Vagina (tissue), 2 donors: ENCODE data around the gene CREB3L2. TPM values are rescaled to one million over a fixed set of nuclear protein-coding genes. Genes with fewer than 3 reads are reported as not detected.

Experiments used
- DNase-seq, 2 donors: peaks; one replicate each; pipeline ENCODE4 v3.0.0-alpha.2; 2017; ENCODE audit errors: extremely low spot score in 2 of 2
- H3K27ac ChIP-seq: fragments of 200-600 bp; sonication (generic); one replicate; pipeline ENCODE4 v1.5.1; 2019
- H3K27me3 ChIP-seq: fragments of 200-600 bp; sonication (generic); one replicate; pipeline ENCODE4 v1.5.1; 2019
- H3K36me3 ChIP-seq, 2 donors: fragments of 200-600 bp; sonication (generic); one replicate each; pipeline ENCODE4 v1.5.1; 2017 to 2019
- H3K4me1 ChIP-seq: fragments of 200-600 bp; sonication (generic); one replicate; pipeline ENCODE4 v1.5.1; 2019
- H3K4me3 ChIP-seq, 2 donors: fragments of 200-600 bp; sonication (generic); 1 replicate in 1 of 2; 2 replicates in 1 of 2; pipeline ENCODE4 v1.5.1; 2016 to 2019
- H3K9me3 ChIP-seq: fragments of 200-600 bp; sonication (generic); one replicate; pipeline ENCODE4 v1.5.1; 2019
- POLR2A ChIP-seq, 2 donors: fragments of 450-650 bp; IDR thresholded peaks; one replicate each; pipeline ENCODE4 v1.6.1; 2017; ENCODE audit warnings: antibody characterized with exemption in 2 of 2, mild to moderate bottlenecking in 2 of 2, moderate library complexity in 2 of 2
- POLR2AphosphoS5 ChIP-seq, 2 donors: sonication (generic); formaldehyde crosslinking; IDR thresholded peaks; one replicate each; pipeline ENCODE4 v1.9.0; 2017; ENCODE audit warnings: antibody characterized with exemption in 2 of 2, mild to moderate bottlenecking in 2 of 2, low read depth in 1 of 2; ENCODE audit not compliant: insufficient read depth in 1 of 2
- intact Hi-C: fragments of 100-400 bp; cut with DNase I; formaldehyde crosslinking; loops from one replicate; pipeline ENCODE4 v1.15.1; 2023
- total RNA-seq: library from RNA; depleted of rRNA; stranded (reverse); fragments of >200 nt; gene quantifications from one replicate; pipeline ENCODE4 v1.2.3, GENCODE V29; 2016
- TF ChIP-seq, protein P1 (sequence below), 3 experiments: fragments of 450-650 bp in 2 of 3; fragments of 200-600 bp in 1 of 3; sonication (generic) in 1 of 3; IDR thresholded peaks; one replicate each; pipeline ENCODE4 v1.5.1; 2017 to 2019; ENCODE audit warnings: antibody characterized with exemption in 3 of 3, mild to moderate bottlenecking in 2 of 3, moderate library complexity in 2 of 3

The CREB3L2 gene
- total RNA-seq, 1 donor from 2014 or later = 28.7 TPM

DNA sequence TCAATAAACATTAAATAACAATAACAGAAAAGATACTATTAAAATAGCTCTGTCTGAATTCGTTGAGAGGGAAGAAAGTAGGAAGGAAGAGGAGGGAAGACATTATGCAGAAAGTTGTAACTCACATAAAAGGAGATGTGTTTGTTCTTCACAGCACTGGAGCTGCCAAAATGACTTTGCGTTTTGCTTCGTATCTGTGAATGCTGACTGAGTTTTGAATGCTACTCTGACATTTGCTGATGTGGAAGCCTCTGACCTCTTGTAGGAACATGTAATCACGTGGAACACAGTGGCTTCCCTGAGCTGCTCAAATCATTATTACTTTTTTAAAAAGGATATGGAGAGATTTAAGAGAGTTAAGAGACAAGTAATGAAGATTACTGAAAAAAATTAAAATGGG, 139.5 kb downstream of the CREB3L2 start:
- Histone ChIP-seq H3K9me3 (no peaks in the 10 kb centered on the region), H3K4me1 (no peaks in the 10 kb centered on the region), H3K27ac (no peak overlapping the region), H3K4me3 (no peak overlapping the region), H3K36me3 (peaks cover 0 to 9% of the 10 kb centered on the region in 2 donors), H3K27me3 (no peaks in the 10 kb centered on the region)
- intact Hi-C loops = no loop called here
- DNase-seq = no peak
- no peak for TF ChIP-seq POLR2A (IDR thresholded peaks at IDR 0.05)
- TF ChIP-seq POLR2AphosphoS5 (IDR thresholded peaks at IDR 0.05; ENCODE audit: insufficient read depth in 1 of 2, low read depth in 1 of 2) = no peak
- TF ChIP-seq, protein P1, sequence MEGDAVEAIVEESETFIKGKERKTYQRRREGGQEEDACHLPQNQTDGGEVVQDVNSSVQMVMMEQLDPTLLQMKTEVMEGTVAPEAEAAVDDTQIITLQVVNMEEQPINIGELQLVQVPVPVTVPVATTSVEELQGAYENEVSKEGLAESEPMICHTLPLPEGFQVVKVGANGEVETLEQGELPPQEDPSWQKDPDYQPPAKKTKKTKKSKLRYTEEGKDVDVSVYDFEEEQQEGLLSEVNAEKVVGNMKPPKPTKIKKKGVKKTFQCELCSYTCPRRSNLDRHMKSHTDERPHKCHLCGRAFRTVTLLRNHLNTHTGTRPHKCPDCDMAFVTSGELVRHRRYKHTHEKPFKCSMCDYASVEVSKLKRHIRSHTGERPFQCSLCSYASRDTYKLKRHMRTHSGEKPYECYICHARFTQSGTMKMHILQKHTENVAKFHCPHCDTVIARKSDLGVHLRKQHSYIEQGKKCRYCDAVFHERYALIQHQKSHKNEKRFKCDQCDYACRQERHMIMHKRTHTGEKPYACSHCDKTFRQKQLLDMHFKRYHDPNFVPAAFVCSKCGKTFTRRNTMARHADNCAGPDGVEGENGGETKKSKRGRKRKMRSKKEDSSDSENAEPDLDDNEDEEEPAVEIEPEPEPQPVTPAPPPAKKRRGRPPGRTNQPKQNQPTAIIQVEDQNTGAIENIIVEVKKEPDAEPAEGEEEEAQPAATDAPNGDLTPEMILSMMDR (IDR thresholded peaks at IDR 0.05) = no peak

DNA sequence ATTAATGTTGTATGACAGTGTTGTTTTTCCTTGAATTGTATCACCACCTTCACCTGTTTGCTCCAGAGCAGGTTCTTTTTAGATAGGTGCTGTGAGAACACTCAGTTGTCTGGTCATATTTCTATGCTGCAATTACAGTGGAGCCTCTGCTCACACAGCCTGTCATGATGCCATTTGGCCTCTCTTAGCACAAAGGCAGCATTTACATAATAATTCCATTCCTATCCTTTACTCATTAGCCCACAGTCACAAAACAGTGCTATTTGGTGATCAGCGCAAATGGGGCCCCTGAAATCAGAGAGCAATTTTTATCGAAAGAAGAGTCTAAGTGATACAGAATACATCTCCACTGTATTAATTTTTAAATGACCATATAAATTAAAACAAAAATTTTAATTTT, 141.3 kb downstream of the CREB3L2 start:
- H3K36me3 ChIP-seq = no peaks in the 10 kb centered on the region
- H3K9me3 ChIP-seq = no peaks in the 10 kb centered on the region
- H3K4me1 ChIP-seq = no peaks in the 10 kb centered on the region
- H3K27ac ChIP-seq = no peak overlapping the region
- intact Hi-C loops = no loop called here
- TF ChIP-seq POLR2AphosphoS5 (IDR thresholded peaks at IDR 0.05; ENCODE audit: insufficient read depth in 1 of 2, low read depth in 1 of 2) = no peak
- TF ChIP-seq, protein P1 (IDR thresholded peaks at IDR 0.05) = no peak
- TF ChIP-seq POLR2A (IDR thresholded peaks at IDR 0.05) = no peak
- H3K27me3 ChIP-seq = no peaks in the 10 kb centered on the region
- no peak for DNase-seq
- no peak overlapping the region for H3K4me3 ChIP-seq

GRCh38 chr7:137853053-137853452, 148.8 kb downstream of the CREB3L2 start:
- DNase-seq = no peak
- intact Hi-C loops = no loop called here
- no peak for TF ChIP-seq POLR2AphosphoS5 (IDR thresholded peaks at IDR 0.05; ENCODE audit: insufficient read depth in 1 of 2, low read depth in 1 of 2)
- TF ChIP-seq, protein P1 (IDR thresholded peaks at IDR 0.05) = no peak
- TF ChIP-seq POLR2A (IDR thresholded peaks at IDR 0.05) = no peak
- Histone ChIP-seq H3K36me3 (no peaks in the 10 kb centered on the region), H3K4me1 (no peaks in the 10 kb centered on the region), H3K4me3 (no peak overlapping the region), H3K9me3 (no peaks in the 10 kb centered on the region), H3K27me3 (no peaks in the 10 kb centered on the region), H3K27ac (no peak overlapping the region)

- no peaks in the 10 kb centered on the region for H3K27me3 ChIP-seq
- H3K4me3 ChIP-seq = no peak overlapping the region
- H3K9me3 ChIP-seq = no peaks in the 10 kb centered on the region
- intact Hi-C loops = no loop called here
- no peak overlapping the region for H3K27ac ChIP-seq
- H3K36me3 ChIP-seq = no peaks in the 10 kb centered on the region
- H3K4me1 ChIP-seq = peaks cover 5% of the 10 kb centered on the region
- DNase-seq = no peak
- TF ChIP-seq POLR2AphosphoS5 (IDR thresholded peaks at IDR 0.05; ENCODE audit: insufficient read depth in 1 of 2, low read depth in 1 of 2) = no peak
- TF ChIP-seq, protein P1 (IDR thresholded peaks at IDR 0.05) = no peak
- no peak for TF ChIP-seq POLR2A (IDR thresholded peaks at IDR 0.05)
Measured at GRCh38 chr7:137852108-137852507, 149.8 kb downstream of the CREB3L2 start.

- Histone ChIP-seq H3K27ac (no peak overlapping the region), H3K4me3 (no peak overlapping the region), H3K27me3 (no peaks in the 10 kb centered on the region), H3K9me3 (no peaks in the 10 kb centered on the region), H3K36me3 (no peaks in the 10 kb centered on the region), H3K4me1 (peaks cover 10% of the 10 kb centered on the region)
- intact Hi-C loops = no loop called here
- TF ChIP-seq, protein P1 (IDR thresholded peaks at IDR 0.05) = no peak
- no peak for TF ChIP-seq POLR2A (IDR thresholded peaks at IDR 0.05)
- TF ChIP-seq POLR2AphosphoS5 (IDR thresholded peaks at IDR 0.05; ENCODE audit: insufficient read depth in 1 of 2, low read depth in 1 of 2) = no peak
- DNase-seq = no peak
Measured at GRCh38 chr7:137850972-137851945, 150.6 kb downstream of the CREB3L2 start.
